Loucy (cell line): ENCODE data around the gene CDCA4.

ENCODE experiments used
- EZH2phosphoT487 ChIP-seq: fragments of 200-600 bp; IDR thresholded peaks from 2 replicates; pipeline ENCODE4 v1.6.1; 2018; ENCODE audit warnings: antibody characterized with exemption, mild to moderate bottlenecking, moderate library complexity, borderline replicate concordance
- TF ChIP-seq, protein P1 (sequence below): fragments of 200-600 bp; sonication (generic); conservative IDR thresholded peaks from 2 replicates; pipeline ENCODE4 v1.5.1; 2014; ENCODE audit warnings: mild to moderate bottlenecking, antibody characterized with exemption, low read length

DNA sequence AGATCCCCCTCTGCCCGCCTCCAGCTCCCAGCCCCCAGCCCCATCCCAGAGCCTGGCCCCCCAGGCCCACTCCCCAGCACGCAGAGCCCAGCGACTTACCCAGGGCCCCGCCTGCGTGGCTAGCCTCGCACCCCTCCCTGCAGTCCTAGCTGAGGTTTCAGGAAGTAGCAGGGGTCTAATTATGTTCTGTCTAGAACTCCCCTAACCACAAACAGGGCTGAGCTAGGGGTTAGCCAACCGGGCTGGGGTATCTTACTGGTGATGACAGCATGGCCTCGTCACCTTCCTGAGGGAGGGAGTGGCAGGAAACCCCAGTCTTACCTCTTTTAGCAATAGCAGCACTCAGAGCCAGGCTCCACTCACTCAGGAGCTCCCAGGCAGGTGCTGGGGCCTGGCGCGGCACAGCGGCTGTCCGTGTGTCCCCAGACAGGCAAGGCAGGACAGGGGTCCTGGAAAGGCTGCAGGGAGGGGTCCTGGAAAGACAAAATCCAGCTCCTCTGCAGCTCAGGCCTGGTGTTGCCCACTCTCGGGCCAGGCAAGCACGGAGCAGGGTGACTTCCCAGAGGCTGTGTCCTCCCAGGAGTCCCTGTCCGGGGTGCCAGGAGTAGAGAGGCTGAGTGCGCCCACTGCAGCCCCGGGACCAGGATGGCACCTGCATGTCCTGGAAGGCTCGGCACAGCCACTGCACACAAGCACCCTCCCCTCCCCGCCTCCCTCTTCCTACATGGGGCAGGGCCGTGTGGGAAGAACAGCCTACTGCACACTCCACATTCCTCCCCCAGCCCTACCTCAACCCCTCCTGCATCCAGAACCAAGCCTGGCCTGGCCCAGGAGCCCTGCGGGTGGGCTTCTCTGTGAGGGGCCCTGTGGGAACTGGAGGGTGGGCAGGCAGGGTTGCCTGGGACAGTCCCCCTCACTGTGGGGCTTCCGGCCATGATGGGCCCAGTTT, 44.7 kb upstream of the CDCA4 start, which contains the start of gene GPR132:
- TF ChIP-seq, protein P1, sequence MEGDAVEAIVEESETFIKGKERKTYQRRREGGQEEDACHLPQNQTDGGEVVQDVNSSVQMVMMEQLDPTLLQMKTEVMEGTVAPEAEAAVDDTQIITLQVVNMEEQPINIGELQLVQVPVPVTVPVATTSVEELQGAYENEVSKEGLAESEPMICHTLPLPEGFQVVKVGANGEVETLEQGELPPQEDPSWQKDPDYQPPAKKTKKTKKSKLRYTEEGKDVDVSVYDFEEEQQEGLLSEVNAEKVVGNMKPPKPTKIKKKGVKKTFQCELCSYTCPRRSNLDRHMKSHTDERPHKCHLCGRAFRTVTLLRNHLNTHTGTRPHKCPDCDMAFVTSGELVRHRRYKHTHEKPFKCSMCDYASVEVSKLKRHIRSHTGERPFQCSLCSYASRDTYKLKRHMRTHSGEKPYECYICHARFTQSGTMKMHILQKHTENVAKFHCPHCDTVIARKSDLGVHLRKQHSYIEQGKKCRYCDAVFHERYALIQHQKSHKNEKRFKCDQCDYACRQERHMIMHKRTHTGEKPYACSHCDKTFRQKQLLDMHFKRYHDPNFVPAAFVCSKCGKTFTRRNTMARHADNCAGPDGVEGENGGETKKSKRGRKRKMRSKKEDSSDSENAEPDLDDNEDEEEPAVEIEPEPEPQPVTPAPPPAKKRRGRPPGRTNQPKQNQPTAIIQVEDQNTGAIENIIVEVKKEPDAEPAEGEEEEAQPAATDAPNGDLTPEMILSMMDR, result no peak
- no peak for TF ChIP-seq EZH2phosphoT487
